ENCODE data around the gene TNS3.

The TNS3 gene

GRCh38 chr7:47428052-47428767 lies 153.7 kb downstream of the TNS3 start:
- no peak for DNase-seq (ENCODE audit: low spot score)

- no peak for DNase-seq (ENCODE audit: low spot score)
Measured at GRCh38 chr7:47427051-47427643, 154.8 kb downstream of the TNS3 start.

GRCh38 chr7:47424523-47424922 lies 157.4 kb downstream of the TNS3 start:
- DNase-seq (ENCODE audit: low spot score) = no peak

- no peak for DNase-seq (ENCODE audit: low spot score)
Measured at GRCh38 chr7:47423196-47423595, 158.7 kb downstream of the TNS3 start.

- DNase-seq (ENCODE audit: low spot score) = no peak
Measured at GRCh38 chr7:47422611-47423010, 159.3 kb downstream of the TNS3 start.

- no peak for DNase-seq (ENCODE audit: low spot score)
Measured at GRCh38 chr7:47421456-47421855, 160.5 kb downstream of the TNS3 start.

GRCh38 chr7:47420122-47420780 lies 161.7 kb downstream of the TNS3 start:
- peak; percentile 25 for DNase-seq (ENCODE audit: low spot score)

GRCh38 chr7:47419471-47419870 lies 162.4 kb downstream of the TNS3 start:
- DNase-seq (ENCODE audit: low spot score) = peak; percentile 14

GRCh38 chr7:47418601-47419309 lies 163.2 kb downstream of the TNS3 start:
- peak; percentile 14 for DNase-seq (ENCODE audit: low spot score)

- DNase-seq (ENCODE audit: low spot score) = peak; percentile 55
Measured at GRCh38 chr7:47416492-47417480, 165.1 kb downstream of the TNS3 start.

GRCh38 chr7:47415318-47416212 lies 166.3 kb downstream of the TNS3 start:
- peak; percentile 58 for DNase-seq (ENCODE audit: low spot score)

GRCh38 chr7:47414342-47415317 lies 167.3 kb downstream of the TNS3 start:
- DNase-seq (ENCODE audit: low spot score) = peak; percentile 63

GRCh38 chr7:47413526-47414341 lies 168.2 kb downstream of the TNS3 start:
- peak; percentile 59 for DNase-seq (ENCODE audit: low spot score)

- DNase-seq (ENCODE audit: low spot score) = peak; percentile 57
Measured at GRCh38 chr7:47411901-47412300, 170.0 kb downstream of the TNS3 start.

- peak; percentile 55 for DNase-seq (ENCODE audit: low spot score)
Measured at GRCh38 chr7:47411281-47411869, 170.5 kb downstream of the TNS3 start.

- DNase-seq (ENCODE audit: low spot score) = peak; percentile 42
Measured at GRCh38 chr7:47408675-47409074, 173.2 kb downstream of the TNS3 start.

GRCh38 chr7:47407821-47408674 lies 173.9 kb downstream of the TNS3 start:
- peak; percentile 36 for DNase-seq (ENCODE audit: low spot score)

All from left forelimb (tissue), 1 donor.